Panc1 (cell line): ENCODE measurements around the gene ACMSD. TPM values are rescaled to one million over a fixed set of nuclear protein-coding genes. Genes with fewer than 3 reads are reported as not detected.

Source experiments
- ATAC-seq: fragments of 200-7000 bp; cut with Tn5 transposase; 2 replicates; pipeline ENCODE4 v1.9.1; 2020; ENCODE audit warnings: mild to moderate bottlenecking, moderate library complexity
- BruUV-seq: library from RNA; stranded (reverse); fragments of 400-500 nt; replicated peaks from 2 replicates; lab custom pipeline; 2021; lab: Mats Ljungman, UMichigan
- CTCF ChIA-PET: fragments of 300-600 bp; sonication (Branson Sonifier 250); formaldehyde crosslinking; loops from one replicate; lab custom pipeline; 2022; ENCODE audit warnings: antibody characterized with exemption; lab: Charles Lee
- POLR2A ChIA-PET: fragments of 300-600 bp; sonication (Branson Sonifier 250); formaldehyde crosslinking; loops from one replicate; lab custom pipeline; 2022; ENCODE audit warnings: antibody characterized with exemption; lab: Charles Lee
- DNase-seq: peaks from one replicate; pipeline ENCODE4 v3.0.0-alpha.2; 2010; ENCODE audit warnings: low read depth, low spot score
- H3K27ac ChIP-seq: 2 replicates; pipeline ENCODE4 v1.5.1; 2011; ENCODE audit warnings: mild to moderate bottlenecking, low read length, inconsistent platforms
- H3K27me3 ChIP-seq: fragments of 200-500 bp; sonication (Bioruptor generic); 2 replicates; pipeline ENCODE4 v1.6.0; 2014; ENCODE audit warnings: low read length, inconsistent platforms; ENCODE audit not compliant: control insufficient read depth, insufficient read depth
- H3K36me3 ChIP-seq: fragments of 200-500 bp; sonication (Bioruptor generic); 2 replicates; pipeline ENCODE4 v1.5.1; 2014; ENCODE audit warnings: inconsistent platforms, mild to moderate bottlenecking, low read length, moderate library complexity; ENCODE audit not compliant: control insufficient read depth, insufficient read depth
- H3K4me1 ChIP-seq: 2 replicates; pipeline ENCODE4 v1.5.1; 2011; ENCODE audit warnings: inconsistent platforms, mild to moderate bottlenecking, low read length, moderate library complexity; ENCODE audit not compliant: control insufficient read depth, insufficient read depth
- H3K4me3 ChIP-seq, 2 experiments: 2 replicates each; pipeline ENCODE4 v1.5.1; 2011 to 2012; ENCODE audit warnings: low read depth in 2 of 2, low read length in 2 of 2, mild to moderate bottlenecking in 2 of 2, inconsistent platforms in 1 of 2, moderate library complexity in 1 of 2
- H3K9me3 ChIP-seq: fragments of 200-500 bp; sonication (Bioruptor generic); 2 replicates; pipeline ENCODE4 v1.5.1; 2014; ENCODE audit warnings: low read depth, mild to moderate bottlenecking, inconsistent platforms, low read length, moderate library complexity; ENCODE audit not compliant: control insufficient read depth, insufficient read depth
- POLR2AphosphoS5 ChIP-seq: IDR thresholded peaks from 2 replicates; pipeline ENCODE4 v1.6.1; 2012; ENCODE audit warnings: mild to moderate bottlenecking, low read depth, low read length, moderate library complexity
- SIN3A ChIP-seq: IDR thresholded peaks from 2 replicates; pipeline ENCODE4 v1.6.1; 2012; ENCODE audit warnings: low read depth, mild to moderate bottlenecking, low read length, moderate library complexity, borderline replicate concordance; ENCODE audit not compliant: insufficient read depth
- TCF7L2 ChIP-seq: IDR thresholded peaks from 2 replicates; pipeline ENCODE4 v1.6.1; 2011; ENCODE audit warnings: mild to moderate bottlenecking, low read depth, low read length, inconsistent platforms
- in situ Hi-C: cut with HindIII; loops from 2 replicates; pipeline ENCODE4 v1.10.0; 2016; ENCODE audit warnings: low sequenced_read_pairs, low pct_unique_long_range_greater_than_20kb
- intact Hi-C: fragments of 100-400 bp; cut with micrococcal nuclease; formaldehyde crosslinking; loops from one replicate; pipeline ENCODE4 v1.10.0; 2022; ENCODE audit not compliant: unreplicated experiment
- total RNA-seq: library from RNA; stranded (reverse); gene quantifications from one replicate; pipeline ENCODE4 v1.2.1, GENCODE V29; 2021; ENCODE audit not compliant: unreplicated experiment
- TF ChIP-seq, protein P1 (sequence below), 2 experiments: IDR thresholded peaks; 2 replicates each; pipeline ENCODE4 v1.6.1; 2011 to 2012; ENCODE audit warnings: low read depth in 2 of 2, control low read depth in 1 of 2, low read length in 1 of 2, mild to moderate bottlenecking in 1 of 2, moderate library complexity in 1 of 2; ENCODE audit not compliant: insufficient read depth in 1 of 2
- TF ChIP-seq, protein P2 (sequence below): fragments of 450-650 bp; IDR thresholded peaks from 2 replicates; pipeline ENCODE4 v1.5.1; 2017; ENCODE audit warnings: mild to moderate bottlenecking

Gene ACMSD
- total RNA-seq, 1 experiment from 2014 or later, result not detected

GRCh38 chr2:134883552-134884293 is 45.3 kb downstream of the ACMSD start:
- Histone ChIP-seq H3K4me3 (no peak overlapping the region), H3K9me3 (no peaks in the 10 kb centered on the region), H3K36me3 (no peaks in the 10 kb centered on the region), H3K4me1 (no peaks in the 10 kb centered on the region), H3K27me3 (no peaks in the 10 kb centered on the region; the same call in 1 of the 2 replicates), H3K27ac (no peak overlapping the region)
- no TSS peak for BruUV-seq
- ChIA-PET CTCF (interaction anchor here (0.8 kb wide), 1 partner anchor 345 kb away, joined by 3 read pairs; no protein-coding TSS in a partner anchor), POLR2A (no interaction called here)
- TF ChIP-seq, protein P1, sequence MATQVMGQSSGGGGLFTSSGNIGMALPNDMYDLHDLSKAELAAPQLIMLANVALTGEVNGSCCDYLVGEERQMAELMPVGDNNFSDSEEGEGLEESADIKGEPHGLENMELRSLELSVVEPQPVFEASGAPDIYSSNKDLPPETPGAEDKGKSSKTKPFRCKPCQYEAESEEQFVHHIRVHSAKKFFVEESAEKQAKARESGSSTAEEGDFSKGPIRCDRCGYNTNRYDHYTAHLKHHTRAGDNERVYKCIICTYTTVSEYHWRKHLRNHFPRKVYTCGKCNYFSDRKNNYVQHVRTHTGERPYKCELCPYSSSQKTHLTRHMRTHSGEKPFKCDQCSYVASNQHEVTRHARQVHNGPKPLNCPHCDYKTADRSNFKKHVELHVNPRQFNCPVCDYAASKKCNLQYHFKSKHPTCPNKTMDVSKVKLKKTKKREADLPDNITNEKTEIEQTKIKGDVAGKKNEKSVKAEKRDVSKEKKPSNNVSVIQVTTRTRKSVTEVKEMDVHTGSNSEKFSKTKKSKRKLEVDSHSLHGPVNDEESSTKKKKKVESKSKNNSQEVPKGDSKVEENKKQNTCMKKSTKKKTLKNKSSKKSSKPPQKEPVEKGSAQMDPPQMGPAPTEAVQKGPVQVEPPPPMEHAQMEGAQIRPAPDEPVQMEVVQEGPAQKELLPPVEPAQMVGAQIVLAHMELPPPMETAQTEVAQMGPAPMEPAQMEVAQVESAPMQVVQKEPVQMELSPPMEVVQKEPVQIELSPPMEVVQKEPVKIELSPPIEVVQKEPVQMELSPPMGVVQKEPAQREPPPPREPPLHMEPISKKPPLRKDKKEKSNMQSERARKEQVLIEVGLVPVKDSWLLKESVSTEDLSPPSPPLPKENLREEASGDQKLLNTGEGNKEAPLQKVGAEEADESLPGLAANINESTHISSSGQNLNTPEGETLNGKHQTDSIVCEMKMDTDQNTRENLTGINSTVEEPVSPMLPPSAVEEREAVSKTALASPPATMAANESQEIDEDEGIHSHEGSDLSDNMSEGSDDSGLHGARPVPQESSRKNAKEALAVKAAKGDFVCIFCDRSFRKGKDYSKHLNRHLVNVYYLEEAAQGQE (IDR thresholded peaks at IDR 0.05; ENCODE audit: insufficient read depth in 1 of 2, low read depth in 2 of 2, low read length in 1 of 2), result no peak
- TF ChIP-seq POLR2AphosphoS5, result no peak
- in situ Hi-C loops, result no loop called here
- no peak for DNase-seq
- intact Hi-C loops, result no loop called here
- no peak for ATAC-seq

GRCh38 chr2:134884435-134884834 is 46.0 kb downstream of the ACMSD start:
- Histone ChIP-seq H3K9me3 (no peaks in the 10 kb centered on the region), H3K27ac (no peak overlapping the region), H3K27me3 (no peaks in the 10 kb centered on the region; the same call in 1 of the 2 replicates), H3K36me3 (no peaks in the 10 kb centered on the region), H3K4me1 (no peaks in the 10 kb centered on the region), H3K4me3 (no peak overlapping the region)
- ATAC-seq (no peak), DNase-seq (no peak)
- in situ Hi-C loops, result no loop called here
- ChIA-PET CTCF (no interaction called here), POLR2A (no interaction called here)
- TF ChIP-seq, protein P2, sequence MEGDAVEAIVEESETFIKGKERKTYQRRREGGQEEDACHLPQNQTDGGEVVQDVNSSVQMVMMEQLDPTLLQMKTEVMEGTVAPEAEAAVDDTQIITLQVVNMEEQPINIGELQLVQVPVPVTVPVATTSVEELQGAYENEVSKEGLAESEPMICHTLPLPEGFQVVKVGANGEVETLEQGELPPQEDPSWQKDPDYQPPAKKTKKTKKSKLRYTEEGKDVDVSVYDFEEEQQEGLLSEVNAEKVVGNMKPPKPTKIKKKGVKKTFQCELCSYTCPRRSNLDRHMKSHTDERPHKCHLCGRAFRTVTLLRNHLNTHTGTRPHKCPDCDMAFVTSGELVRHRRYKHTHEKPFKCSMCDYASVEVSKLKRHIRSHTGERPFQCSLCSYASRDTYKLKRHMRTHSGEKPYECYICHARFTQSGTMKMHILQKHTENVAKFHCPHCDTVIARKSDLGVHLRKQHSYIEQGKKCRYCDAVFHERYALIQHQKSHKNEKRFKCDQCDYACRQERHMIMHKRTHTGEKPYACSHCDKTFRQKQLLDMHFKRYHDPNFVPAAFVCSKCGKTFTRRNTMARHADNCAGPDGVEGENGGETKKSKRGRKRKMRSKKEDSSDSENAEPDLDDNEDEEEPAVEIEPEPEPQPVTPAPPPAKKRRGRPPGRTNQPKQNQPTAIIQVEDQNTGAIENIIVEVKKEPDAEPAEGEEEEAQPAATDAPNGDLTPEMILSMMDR, result no peak
- no peak for TF ChIP-seq TCF7L2
- no peak for TF ChIP-seq POLR2AphosphoS5
- TF ChIP-seq, protein P1 (IDR thresholded peaks at IDR 0.05; ENCODE audit: insufficient read depth in 1 of 2, low read depth in 2 of 2, low read length in 1 of 2), result no peak
- TF ChIP-seq SIN3A, result no peak
- no TSS peak for BruUV-seq
- intact Hi-C loops, result no loop called here
